Astrocyte of the cerebellum (primary cell): Measurements from ENCODE around the gene ELFN1.

Experiments
- DNase-seq: peaks from one replicate; pipeline ENCODE4 v3.0.0-alpha.2; 2011; ENCODE audit warnings: low read depth
- H3K4me3 ChIP-seq: 2 replicates; pipeline ENCODE4 v1.5.1; 2011; ENCODE audit warnings: mild to moderate bottlenecking, low read depth, low read length, moderate library complexity
- CTCF ChIP-seq: IDR thresholded peaks from 2 replicates; pipeline ENCODE4 v1.5.1; 2012; ENCODE audit warnings: low read length, low read depth, moderate library complexity, mild to moderate bottlenecking; ENCODE audit errors: missing control alignments
- in situ Hi-C: cut with HindIII; loops from 2 replicates; pipeline ENCODE4 v1.10.0; 2017; ENCODE audit warnings: low sequenced_read_pairs

Gene ELFN1

GRCh38 chr7:1767524-1767923, 97.4 kb downstream of the ELFN1 start:
- no peak for DNase-seq
- H3K4me3 ChIP-seq = no peak overlapping the region
- no peak for TF ChIP-seq CTCF
- in situ Hi-C loops = no loop called here

GRCh38 chr7:1768832-1769231, 98.8 kb downstream of the ELFN1 start:
- in situ Hi-C loops = no loop called here

GRCh38 chr7:1769286-1770200, 99.5 kb downstream of the ELFN1 start:
- no peak overlapping the region for H3K4me3 ChIP-seq
- DNase-seq = no peak
- in situ Hi-C loops = loop anchor here (10.0 kb wide), 1 partner anchor 145 kb away; no protein-coding TSS in a partner anchor
- TF ChIP-seq CTCF = no peak

More at GRCh38 chr7:1768832-1769231, 98.8 kb downstream of the ELFN1 start:
- no peak overlapping the region for H3K4me3 ChIP-seq
- no peak for TF ChIP-seq CTCF
- DNase-seq = no peak

GRCh38 chr7:1770331-1770730, 100.3 kb downstream of the ELFN1 start:
- in situ Hi-C loops = loop anchor here (10.0 kb wide), 1 partner anchor 146 kb away; no protein-coding TSS in a partner anchor

GRCh38 chr7:1775389-1775788, 105.3 kb downstream of the ELFN1 start:
- in situ Hi-C loops = loop anchor here (10.0 kb wide), 1 partner anchor 151 kb away; no protein-coding TSS in a partner anchor
- no peak for TF ChIP-seq CTCF
- H3K4me3 ChIP-seq = no peak overlapping the region
- no peak for DNase-seq

More at GRCh38 chr7:1770331-1770730, 100.3 kb downstream of the ELFN1 start:
- H3K4me3 ChIP-seq = no peak overlapping the region
- no peak for DNase-seq
- TF ChIP-seq CTCF = no peak

- DNase-seq = no peak
- in situ Hi-C loops = loop anchor here (10.0 kb wide), 1 partner anchor 152 kb away; no protein-coding TSS in a partner anchor
- TF ChIP-seq CTCF = no peak
- H3K4me3 ChIP-seq = no peak overlapping the region
These were observed 107.0 kb downstream of the ELFN1 start for GRCh38 chr7:1777122-1777521.
